HG03196 (cell line): ENCODE measurements around the gene MATN1.

ENCODE experiments used
- ATAC-seq: cut with Tn5 transposase; IDR thresholded peaks from one replicate; pipeline ENCODE4 v1.9.1; 2021; ENCODE audit not compliant: unreplicated experiment

MATN1 gene

GRCh38 chr1:30665216-30666010 lies 58.0 kb downstream of the MATN1 start:
- no peak for ATAC-seq

GRCh38 chr1:30664103-30664755 lies 59.2 kb downstream of the MATN1 start:
- no peak for ATAC-seq

GRCh38 chr1:30663596-30664091 lies 59.7 kb downstream of the MATN1 start:
- no peak for ATAC-seq

GRCh38 chr1:30662291-30662840 lies 61.0 kb downstream of the MATN1 start:
- no peak for ATAC-seq

- no peak for ATAC-seq
These were observed 62.1 kb downstream of the MATN1 start for GRCh38 chr1:30661311-30661710.
